ENCODE results near the gene DEDD2.
A peak's percentile ranks its signal among the peaks of the same experiment; 100 is the strongest.

The DEDD2 gene

DNA sequence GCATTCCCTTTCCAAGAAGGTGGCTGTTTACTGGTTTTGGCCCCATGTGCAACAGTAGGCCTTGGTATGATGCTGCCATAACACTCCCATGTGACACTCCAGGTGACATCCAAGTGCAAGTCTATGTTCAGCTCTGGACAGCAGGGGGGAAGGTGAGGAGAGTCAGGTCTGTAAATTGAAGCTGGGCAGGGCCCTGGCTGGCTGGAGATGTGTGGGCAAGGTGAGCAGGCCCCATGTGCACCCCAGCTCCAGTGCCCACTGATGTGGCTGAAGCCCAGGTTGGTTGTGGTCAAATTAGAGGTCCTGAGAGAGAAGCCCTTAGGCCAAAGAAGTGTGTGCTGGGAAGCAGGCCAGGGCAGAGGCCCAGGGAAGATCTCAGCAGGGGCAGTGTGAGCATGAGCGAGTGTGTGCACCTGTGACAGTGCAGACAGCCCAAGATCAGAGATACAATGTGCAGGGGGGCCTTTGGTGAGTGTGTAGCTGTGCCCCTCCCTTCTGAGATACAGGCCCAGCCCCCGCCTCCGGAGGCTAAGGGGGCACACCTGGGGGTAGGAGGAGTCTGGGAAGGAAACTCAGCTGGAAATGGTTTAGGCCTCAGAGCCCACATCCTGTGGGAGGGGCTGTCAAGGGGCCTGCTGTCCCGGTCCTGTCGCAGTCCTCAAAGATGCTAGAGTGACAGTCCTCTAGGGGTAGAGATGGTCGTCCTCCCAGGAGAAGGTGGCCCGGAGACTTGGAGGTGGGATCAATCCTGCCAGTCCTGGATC lies 18.6 kb downstream of the DEDD2 start:
- DNase-seq: peak; percentile 67

- DNase-seq: no peak
These were observed 20.1 kb downstream of the DEDD2 start for GRCh38 chr19:42197375-42197817.

DNA sequence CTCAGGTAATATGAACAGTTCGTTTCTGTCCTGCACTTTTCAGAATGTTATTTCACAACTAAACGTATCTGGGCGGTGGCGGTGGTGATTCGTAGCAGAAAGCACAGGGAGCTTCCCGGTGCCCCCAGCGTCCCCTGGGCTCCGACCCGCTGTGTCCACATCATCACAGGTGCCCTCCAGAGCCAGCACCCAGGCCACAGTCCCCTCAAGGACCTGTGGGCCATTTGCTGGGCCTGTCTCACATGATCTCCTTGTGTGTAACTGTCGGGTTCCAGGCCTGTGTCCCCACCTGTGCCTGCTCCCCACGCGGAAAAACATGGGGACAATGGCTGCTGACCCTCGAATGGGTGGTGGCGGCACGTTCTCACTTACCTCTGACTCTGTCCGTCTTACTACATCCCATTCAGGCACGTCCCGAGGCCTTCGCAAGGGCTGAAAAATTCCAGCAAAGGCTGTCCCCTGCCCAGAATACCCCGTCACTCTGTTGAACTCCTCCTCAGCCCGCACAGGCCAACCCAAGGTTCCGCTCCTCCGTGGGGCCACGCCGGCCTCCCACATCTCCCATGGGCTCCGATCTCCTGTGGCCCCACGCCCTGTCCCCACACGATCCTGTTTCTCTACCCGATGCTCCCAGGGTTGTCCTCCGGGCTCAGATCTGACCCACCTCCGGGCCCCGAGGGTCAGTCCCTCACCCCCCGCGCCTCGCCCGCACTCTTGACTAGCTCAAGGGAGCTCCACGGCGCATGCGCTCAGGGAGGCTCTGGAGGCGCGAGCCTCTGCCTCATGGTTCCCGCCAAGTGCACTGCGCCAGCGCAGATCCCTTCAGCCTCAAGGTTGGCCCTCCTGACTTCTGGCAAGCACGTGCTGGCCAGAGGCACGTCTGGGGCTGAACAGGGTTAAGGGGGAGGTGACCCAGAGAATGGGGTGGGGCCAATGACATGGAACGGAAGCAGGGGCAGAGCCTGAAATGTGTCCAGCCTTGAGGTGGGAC lies 21.2 kb downstream of the DEDD2 start:
- no peak for DNase-seq

GRCh38 chr19:42193706-42194105 lies 23.8 kb downstream of the DEDD2 start:
- DNase-seq: no peak

DNA sequence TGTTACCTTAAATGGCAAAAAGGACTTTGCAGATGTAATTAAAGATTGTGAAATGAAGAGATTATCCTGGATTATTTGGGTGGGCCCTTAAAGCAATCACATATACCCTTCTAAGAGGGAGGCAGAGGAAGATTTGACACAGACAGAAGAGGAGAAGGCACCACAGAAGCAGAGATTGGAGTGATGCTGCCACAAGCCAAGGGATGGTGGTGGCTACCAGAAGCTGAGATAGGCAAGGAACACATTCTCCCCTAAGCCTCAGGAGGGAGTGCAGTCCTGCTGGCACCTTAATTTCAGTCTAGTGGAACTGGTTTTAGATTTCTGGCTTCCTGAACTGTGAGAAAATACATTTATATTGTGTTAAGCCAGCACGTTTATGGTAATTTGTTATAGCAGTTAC lies 24.2 kb downstream of the DEDD2 start:
- no peak for DNase-seq

DNA sequence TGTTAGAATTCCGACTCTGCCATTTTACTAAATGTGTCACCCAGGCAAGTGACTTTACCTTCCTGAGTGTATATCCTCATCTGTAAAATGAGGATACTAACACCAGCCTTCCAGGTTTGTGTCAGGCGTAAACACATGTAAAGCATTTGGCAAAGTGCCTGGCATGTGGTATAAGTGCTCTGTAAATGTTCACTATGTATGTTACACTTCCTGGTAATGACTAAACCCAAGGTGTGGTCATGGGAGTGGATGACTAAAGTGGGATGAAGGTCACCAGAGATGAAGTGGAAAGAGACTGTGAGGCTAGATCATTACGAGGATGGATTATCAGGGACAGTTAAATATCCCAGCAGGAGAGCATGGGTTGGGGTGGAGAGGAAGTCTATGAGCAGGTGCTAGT lies 25.6 kb downstream of the DEDD2 start:
- no peak for DNase-seq

DNA sequence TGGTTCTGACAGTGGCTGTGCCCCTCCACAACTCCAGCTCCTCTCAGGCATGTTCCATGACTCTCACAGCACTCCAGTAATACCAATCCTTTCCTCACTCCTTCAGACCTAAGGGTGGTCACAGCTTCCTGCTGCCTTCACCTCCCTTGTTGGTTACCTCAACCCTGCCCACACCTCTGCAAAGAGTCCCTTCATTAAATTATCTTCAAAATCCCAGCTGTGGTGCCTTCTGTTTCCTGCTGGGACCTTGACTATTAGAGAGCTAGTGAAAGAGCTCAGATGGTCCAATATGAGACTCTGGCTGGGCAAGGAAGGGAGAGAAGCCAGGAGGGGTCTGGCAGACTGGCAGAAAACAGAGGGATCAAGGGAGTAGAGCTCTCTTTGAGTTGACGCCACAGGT lies 26.1 kb downstream of the DEDD2 start:
- no peak for DNase-seq

DNA sequence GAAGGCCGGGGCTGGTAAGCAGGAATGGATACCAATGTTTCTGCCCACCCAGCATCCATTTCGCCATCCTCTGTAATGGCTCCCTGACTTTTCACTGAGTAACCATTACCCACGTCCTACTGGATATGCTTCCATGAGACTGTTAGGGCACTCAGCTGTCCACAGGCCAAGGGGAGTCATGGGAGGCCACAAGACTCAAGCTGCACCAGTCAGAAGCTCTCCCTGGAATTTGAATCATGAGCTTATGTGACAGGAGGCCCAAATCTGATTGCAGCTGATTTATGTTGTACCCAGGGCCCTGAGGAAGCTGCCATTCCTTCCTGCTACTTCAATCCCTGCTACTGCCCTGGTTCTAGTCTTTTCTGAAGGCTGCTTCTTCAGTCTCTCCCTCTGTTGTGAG lies 28.3 kb downstream of the DEDD2 start:
- DNase-seq: no peak

DNA sequence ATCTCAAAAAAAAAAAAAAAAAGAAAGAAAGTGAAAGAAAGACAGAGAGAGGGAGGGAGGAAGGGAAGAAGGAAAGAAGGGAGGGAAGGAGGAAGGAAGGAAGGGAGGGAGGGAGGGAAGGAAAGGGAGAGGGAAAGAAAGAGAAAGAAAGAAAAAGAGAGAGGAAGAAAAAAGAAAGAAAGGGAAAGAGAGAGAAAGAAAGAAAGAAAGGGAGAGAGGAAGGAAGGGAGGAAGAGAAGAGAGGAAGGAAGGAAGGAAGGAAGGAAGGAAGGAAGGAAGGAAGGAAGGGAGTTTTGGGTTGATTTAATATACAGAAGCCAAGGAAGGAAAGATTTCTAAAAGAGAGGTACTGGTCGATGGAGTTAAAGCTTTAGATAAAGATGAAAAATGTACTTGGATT lies 28.8 kb downstream of the DEDD2 start:
- no peak for DNase-seq

GRCh38 chr19:42185277-42185676 lies 32.2 kb downstream of the DEDD2 start:
- DNase-seq: no peak

DNA sequence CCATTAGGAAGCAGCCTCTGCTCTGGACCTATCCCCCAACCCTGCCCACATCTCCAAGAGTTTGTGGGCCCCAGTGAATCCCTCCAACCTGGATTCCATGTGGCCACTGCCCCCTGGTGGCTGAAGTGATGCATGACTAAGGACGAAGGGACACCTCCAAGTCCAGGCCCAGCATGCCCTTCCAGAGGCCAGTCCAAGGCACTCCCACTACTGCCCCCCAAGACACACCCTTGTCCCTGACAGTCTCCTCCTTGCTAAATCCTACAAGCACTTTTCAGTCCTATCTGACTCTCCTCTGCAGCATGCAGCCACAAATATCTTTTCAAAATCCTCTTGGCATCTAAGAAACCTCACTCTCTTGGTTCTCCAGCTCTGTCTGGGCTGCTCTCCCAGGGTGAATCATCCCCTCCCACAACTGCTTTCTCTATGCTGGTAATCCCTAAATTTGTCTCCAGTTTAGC lies 33.0 kb downstream of the DEDD2 start:
- peak; percentile 59 for DNase-seq

DNA sequence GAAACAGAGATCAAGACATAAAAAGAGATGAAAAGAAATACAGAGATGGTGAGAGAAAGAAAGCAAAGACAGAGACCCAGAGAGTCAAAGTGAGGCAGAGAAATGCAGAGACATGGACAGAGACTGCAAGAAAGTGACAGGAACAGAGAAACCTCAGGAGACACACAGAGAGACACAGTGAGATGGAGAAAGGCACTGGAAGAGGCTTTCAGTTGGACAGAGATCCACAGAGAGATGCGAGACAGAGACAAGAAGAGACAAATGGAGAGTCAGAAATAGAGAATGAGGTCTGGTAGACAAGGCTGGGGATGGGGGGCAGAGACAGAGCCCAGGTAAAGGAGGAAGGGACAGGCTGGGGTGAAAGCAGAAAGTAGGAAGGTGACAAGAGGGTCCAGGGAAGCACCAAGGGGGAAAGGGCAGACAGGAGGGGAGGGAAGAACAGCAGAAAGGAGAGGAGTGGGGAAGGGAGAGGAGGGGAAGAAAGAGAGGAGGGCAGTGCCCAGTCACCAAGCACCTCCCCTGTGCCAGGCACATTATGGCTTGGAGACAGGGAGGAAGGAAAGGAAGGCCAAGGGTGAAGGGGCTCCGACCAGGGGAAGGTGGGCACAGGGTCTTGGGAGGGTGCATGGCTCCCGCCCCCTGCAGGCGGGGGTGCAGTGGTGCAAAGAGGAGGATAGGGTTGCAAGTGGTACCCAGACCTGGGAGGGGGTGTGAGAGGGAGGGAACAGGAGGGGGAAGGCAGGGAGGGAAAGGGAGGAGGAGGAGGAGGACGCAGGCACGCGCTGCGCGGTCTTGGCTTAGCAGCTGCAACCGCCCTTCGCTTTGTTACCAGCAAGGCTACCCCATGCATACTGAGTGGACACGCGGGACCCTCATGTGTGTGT lies 38.4 kb downstream of the DEDD2 start:
- DNase-seq: no peak

- no peak for DNase-seq
These were observed 39.8 kb downstream of the DEDD2 start for GRCh38 chr19:42177686-42178019.

DNA sequence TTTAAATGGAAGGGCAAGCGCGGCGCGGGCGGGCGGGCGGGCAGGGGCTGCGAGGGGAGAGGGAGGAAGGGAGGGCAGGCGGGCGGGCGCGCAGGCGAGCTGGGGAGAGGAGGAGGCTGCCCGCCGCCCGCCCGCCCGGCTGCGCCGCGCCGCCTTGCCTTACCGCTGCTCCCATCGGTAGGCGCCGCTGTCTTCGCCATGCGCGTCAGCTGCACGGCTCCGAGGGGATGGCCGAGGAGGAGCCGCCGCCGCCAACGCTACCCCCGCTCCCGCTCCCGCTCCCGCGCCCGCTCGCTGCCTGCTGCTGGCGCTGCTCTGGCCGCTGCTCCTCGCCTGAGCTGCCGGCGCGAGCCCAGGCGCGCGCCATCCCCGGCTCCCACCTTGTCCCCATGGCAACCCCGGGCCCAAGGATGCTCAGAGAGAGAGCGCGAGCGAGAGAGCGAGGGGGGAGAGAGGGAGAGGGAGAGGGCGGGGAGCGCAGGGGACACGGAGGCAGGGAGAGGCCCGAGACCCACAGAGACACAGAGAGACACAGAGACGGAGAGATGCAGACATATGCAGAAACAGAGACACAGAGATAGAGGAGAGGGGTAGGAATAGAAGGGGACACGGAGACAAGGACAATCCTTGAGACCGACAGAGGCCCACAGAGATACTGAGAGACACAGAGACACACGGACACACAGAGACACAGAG lies 40.3 kb downstream of the DEDD2 start:
- peak; percentile 69 for DNase-seq

- no peak for DNase-seq
These were observed 40.9 kb downstream of the DEDD2 start for GRCh38 chr19:42176649-42176989.

- DNase-seq: no peak
These were observed 41.4 kb downstream of the DEDD2 start for GRCh38 chr19:42175952-42176648.

DNA sequence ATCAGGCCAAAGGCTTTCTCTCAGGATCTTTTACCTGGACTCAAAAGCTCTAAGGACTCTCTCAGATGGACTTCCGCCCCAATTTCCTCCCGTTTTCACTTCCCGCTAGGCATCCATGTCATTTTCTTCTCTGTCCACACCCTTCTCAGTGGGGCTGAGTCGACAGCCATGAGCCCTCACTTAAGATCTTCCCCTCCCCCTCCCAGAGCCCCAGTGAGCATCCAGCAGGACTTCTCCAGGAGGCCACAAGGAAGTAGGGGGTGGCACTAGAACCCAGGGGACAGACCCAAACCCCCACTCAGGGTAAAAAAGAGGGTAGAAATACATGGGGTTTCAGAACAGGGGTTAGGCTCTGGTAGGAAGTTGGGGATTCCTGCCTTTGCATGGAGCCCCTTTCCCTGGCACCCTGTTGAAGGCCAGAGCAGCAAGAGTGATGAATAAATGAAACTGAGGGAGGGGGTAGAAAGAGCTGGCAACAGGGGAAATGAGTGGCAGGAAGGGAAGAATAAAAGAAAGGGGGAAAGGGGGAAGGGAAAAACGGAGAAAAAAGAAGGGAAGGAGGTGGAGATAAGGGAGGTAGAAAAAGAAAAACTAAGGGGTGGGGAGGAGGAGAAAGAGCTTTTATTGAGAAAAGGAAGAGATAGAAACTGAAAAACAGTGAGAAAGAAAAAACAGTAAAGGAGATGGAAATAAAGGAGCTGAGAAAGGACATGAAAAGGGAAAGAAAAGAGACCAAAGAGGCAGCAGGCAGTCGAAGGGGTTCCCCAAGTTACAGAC lies 42.3 kb downstream of the DEDD2 start:
- DNase-seq: no peak

- no peak for DNase-seq
These were observed 43.3 kb downstream of the DEDD2 start for GRCh38 chr19:42174188-42174587.

DNA sequence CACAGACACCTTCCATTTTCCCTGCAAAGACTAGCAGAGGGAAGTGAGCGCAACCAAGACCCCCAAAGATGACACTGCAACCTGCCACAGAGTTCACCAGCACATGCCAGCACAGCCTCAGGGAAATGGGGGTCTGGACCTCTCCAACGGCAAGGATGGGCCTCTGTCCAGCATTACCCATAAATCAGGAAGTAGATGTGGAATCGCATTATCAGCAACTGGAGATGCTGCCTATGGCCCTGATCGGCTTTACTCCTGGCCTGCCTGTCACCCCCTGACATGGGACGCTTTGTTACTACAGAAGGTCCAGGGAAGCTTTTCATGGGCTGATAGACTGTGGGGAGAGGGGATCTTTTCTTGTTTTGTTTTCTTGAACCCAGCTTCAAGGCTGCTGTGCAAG lies 43.8 kb downstream of the DEDD2 start:
- DNase-seq: no peak

GRCh38 chr19:42172261-42172660 lies 45.2 kb downstream of the DEDD2 start:
- no peak for DNase-seq

- no peak for DNase-seq
These were observed 46.8 kb downstream of the DEDD2 start for GRCh38 chr19:42170715-42171114.
